ENCODE data around the gene TEPSIN.

GRCh38 chr17:81180836-81181810 lies 57.7 kb downstream of the TEPSIN start:
- TF ChIP-seq CTCF (IDR thresholded peaks at IDR 0.05) (no peak), POLR2A (IDR thresholded peaks at IDR 0.05) (no peak)

Measured in ovary (tissue), 3 donors.